GM20431 (cell line): Measurements from ENCODE around the gene PALLD.
"Not testable (repeated sequence)": the region's sequence is repeated elsewhere in the genome, so short reads cannot be mapped to it uniquely, and the experiment has no call there.

Source experiments
- in situ Hi-C: fragments of 300-500 bp; cut with MseI, MboI; formaldehyde crosslinking; loops from one replicate; pipeline ENCODE4 v1.15.0; 2020; ENCODE audit warnings: low sequenced_read_pairs; ENCODE audit not compliant: unreplicated experiment

The PALLD gene

GRCh38 chr4:168952821-168953246 is 456.0 kb downstream of the PALLD start:
- in situ Hi-C loops, result not testable (repeated sequence)

DNA sequence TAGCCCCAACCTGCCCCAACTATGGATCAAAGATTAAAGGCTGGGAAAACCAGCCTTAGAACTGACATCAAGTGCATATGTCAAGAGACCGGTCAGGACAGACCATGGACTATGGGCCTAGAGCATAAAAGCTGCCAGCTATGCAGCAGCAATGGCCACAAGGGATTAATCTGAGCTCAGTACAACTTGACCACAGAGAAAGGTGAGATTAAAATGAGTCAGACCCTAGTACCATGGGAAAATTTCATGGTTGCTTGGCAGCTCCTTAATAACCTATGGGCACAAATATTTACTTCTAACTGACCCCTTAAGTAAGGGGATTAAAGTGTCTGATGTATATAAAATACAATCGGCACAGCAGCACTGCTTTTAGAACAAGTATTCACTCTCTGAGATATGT is 458.8 kb downstream of the PALLD start:
- in situ Hi-C loops, result no loop called here

DNA sequence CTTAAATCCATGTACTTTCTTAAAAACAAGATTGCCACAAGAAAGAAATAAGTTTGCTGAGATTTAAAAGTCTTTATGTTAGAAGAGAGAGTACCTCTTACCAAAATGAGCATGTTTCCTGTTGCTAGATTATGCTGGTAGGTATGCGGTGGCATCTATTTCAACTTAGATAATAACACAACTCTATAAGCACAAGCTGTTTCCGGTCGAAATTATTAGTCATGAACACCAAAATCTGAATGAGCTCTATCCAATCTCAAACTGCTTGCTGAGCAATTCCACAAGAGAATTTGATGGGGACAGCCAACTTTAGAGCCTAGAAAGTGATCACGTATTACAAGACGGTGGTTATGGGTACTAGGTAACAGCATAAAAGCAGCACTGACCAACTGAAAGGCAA is 463.9 kb downstream of the PALLD start:
- in situ Hi-C loops, result no loop called here

- in situ Hi-C loops, result no loop called here
Measured at GRCh38 chr4:168972596-168972995, 475.7 kb downstream of the PALLD start.
